Tibial nerve (tissue), 4 donors: ENCODE measurements around the gene PLA2G1B.

Experiments used
- EP300 ChIP-seq, 2 donors: sonication (generic); formaldehyde crosslinking; IDR thresholded peaks; one replicate each; pipeline ENCODE4 v1.6.1; 2017; ENCODE audit warnings: antibody characterized with exemption in 2 of 2, mild to moderate bottlenecking in 1 of 2
- POLR2A ChIP-seq, 2 donors: fragments of 450-650 bp; IDR thresholded peaks; one replicate each; pipeline ENCODE4 v1.6.1; 2017; ENCODE audit warnings: antibody characterized with exemption in 2 of 2, mild to moderate bottlenecking in 2 of 2, moderate library complexity in 2 of 2
- TF ChIP-seq, protein P1 (sequence below), 5 experiments: fragments of 200-600 bp in 3 of 5; fragments of 450-650 bp in 2 of 5; sonication (generic) in 3 of 5; IDR thresholded peaks; one replicate each; pipeline ENCODE4 v1.5.1; 2016 to 2019; ENCODE audit warnings: antibody characterized with exemption in 5 of 5, mild to moderate bottlenecking in 3 of 5, moderate library complexity in 2 of 5

DNA sequence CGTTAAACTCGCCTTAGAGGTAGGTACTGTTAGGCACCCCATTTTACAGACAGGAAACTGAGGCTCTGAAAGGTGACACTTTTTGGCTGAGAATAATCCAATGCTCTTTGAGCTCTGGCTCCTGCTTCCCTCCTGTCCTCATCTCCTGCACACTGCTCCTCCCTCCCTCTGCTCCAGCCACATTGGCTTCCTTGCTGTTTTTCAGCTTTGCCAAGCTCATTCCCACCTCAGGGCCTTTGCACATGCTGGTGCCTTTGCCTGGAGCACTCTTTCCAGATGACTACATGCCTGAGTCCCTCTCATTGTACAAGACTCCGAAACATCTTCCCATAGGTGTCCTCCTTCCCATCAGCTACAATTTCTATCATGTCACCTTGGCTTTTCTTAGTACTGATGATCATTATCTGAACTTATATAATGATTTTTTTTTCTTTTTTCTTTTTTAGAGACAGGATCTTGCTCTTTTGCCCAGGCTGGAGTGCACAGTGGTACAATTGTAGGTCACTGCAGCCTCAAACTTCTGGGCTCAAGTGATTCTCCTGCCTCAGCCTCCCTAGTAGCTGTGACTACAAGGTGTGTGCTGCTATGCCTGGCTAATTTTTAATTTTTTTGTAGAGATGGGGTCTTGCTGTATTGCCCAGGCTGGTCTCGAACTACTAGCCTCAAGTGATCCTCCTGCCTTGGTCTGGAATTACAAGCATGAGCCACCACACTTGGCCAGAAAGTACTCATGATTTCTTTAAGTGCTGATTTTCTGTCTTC lies 26.2 kb upstream of the PLA2G1B start:
- TF ChIP-seq, protein P1, sequence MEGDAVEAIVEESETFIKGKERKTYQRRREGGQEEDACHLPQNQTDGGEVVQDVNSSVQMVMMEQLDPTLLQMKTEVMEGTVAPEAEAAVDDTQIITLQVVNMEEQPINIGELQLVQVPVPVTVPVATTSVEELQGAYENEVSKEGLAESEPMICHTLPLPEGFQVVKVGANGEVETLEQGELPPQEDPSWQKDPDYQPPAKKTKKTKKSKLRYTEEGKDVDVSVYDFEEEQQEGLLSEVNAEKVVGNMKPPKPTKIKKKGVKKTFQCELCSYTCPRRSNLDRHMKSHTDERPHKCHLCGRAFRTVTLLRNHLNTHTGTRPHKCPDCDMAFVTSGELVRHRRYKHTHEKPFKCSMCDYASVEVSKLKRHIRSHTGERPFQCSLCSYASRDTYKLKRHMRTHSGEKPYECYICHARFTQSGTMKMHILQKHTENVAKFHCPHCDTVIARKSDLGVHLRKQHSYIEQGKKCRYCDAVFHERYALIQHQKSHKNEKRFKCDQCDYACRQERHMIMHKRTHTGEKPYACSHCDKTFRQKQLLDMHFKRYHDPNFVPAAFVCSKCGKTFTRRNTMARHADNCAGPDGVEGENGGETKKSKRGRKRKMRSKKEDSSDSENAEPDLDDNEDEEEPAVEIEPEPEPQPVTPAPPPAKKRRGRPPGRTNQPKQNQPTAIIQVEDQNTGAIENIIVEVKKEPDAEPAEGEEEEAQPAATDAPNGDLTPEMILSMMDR (IDR thresholded peaks at IDR 0.05), result no peak
- TF ChIP-seq POLR2A (IDR thresholded peaks at IDR 0.05) (no peak), EP300 (IDR thresholded peaks at IDR 0.05) (no peak)
